Measurements from ENCODE around the gene ACIN1.

Gene ACIN1

GRCh38 chr14:23057757-23058653, 36.9 kb downstream of the ACIN1 start:
- TF ChIP-seq, protein P1, sequence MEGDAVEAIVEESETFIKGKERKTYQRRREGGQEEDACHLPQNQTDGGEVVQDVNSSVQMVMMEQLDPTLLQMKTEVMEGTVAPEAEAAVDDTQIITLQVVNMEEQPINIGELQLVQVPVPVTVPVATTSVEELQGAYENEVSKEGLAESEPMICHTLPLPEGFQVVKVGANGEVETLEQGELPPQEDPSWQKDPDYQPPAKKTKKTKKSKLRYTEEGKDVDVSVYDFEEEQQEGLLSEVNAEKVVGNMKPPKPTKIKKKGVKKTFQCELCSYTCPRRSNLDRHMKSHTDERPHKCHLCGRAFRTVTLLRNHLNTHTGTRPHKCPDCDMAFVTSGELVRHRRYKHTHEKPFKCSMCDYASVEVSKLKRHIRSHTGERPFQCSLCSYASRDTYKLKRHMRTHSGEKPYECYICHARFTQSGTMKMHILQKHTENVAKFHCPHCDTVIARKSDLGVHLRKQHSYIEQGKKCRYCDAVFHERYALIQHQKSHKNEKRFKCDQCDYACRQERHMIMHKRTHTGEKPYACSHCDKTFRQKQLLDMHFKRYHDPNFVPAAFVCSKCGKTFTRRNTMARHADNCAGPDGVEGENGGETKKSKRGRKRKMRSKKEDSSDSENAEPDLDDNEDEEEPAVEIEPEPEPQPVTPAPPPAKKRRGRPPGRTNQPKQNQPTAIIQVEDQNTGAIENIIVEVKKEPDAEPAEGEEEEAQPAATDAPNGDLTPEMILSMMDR (conservative IDR thresholded peaks at IDR 0.05; ENCODE audit: low read depth, low read length) = peak; percentile 94
- DNase-seq (ENCODE audit: low read depth) = peak; percentile 85
- peak overlapping the region; percentile 60 for H3K4me3 ChIP-seq (ENCODE audit: low read depth, low read length)

GRCh38 chr14:23056956-23057756, 37.8 kb downstream of the ACIN1 start, which contains the start of gene CDH24:
TSS of gene CDH24 (minus strand) at chr14:23057520. CDS start at chr14:23055733, 1,787 bp downstream.
- TF ChIP-seq, protein P1 (conservative IDR thresholded peaks at IDR 0.05; ENCODE audit: low read depth, low read length) = no peak
- DNase-seq (ENCODE audit: low read depth) = peak; percentile 72
- H3K4me3 ChIP-seq (ENCODE audit: low read depth, low read length) = peak within 1 kb of the TSS; percentile 60

- peak; percentile 73 for DNase-seq (ENCODE audit: low read depth)
- TF ChIP-seq, protein P1 (conservative IDR thresholded peaks at IDR 0.05; ENCODE audit: low read depth, low read length) = peak; percentile 84
- peak overlapping the region; percentile 60 for H3K4me3 ChIP-seq (ENCODE audit: low read depth, low read length)
These were observed 38.6 kb downstream of the ACIN1 start for GRCh38 chr14:23056145-23056955.

DNA sequence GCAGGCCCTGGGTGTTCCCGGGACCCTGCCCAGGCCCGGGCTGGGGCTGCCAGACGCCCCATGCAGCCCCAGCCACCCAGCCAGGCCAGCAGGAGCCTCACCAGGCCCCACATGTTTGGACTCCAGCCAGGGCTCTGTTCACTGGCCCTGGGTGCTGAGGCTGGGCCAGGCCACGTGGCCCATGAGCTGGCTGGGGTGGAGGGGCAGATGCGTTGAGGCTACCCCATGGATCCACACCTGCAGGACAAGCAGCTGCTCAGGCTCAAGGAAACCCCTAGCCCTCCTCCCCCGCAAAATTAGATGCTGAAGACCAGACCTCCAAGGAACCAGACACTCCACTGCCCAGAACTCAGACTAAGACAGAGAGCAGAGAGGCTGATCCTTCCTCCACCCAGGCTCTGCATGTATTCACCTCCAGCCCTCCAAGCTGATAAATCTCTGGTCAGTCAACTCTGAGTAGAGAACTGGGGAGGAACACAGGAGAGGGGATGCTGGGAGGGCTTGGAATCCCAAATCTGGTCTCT, 39.3 kb downstream of the ACIN1 start:
- TF ChIP-seq, protein P1 (conservative IDR thresholded peaks at IDR 0.05; ENCODE audit: low read depth, low read length) = no peak
- DNase-seq (ENCODE audit: low read depth) = no peak

GRCh38 chr14:23055147-23055550, 39.8 kb downstream of the ACIN1 start:
- H3K4me3 ChIP-seq (ENCODE audit: low read depth, low read length) = no peak overlapping the region
- no peak for DNase-seq (ENCODE audit: low read depth)
- TF ChIP-seq, protein P1 (conservative IDR thresholded peaks at IDR 0.05; ENCODE audit: low read depth, low read length) = no peak

More for the DNA sequence above, 39.3 kb downstream of the ACIN1 start:
- no peak overlapping the region for H3K4me3 ChIP-seq (ENCODE audit: low read depth, low read length)

Data from choroid plexus epithelial cell (primary cell).